H1 (cell line): ENCODE data around the gene COL4A2. TPM values are rescaled to one million over a fixed set of nuclear protein-coding genes. Genes with fewer than 3 reads are reported as not detected.

Source experiments
- CTCF ChIA-PET: fragments of 300-600 bp; sonication (Branson Sonifier 250); formaldehyde crosslinking; loops from one replicate; lab custom pipeline; 2021; ENCODE audit not compliant: partially characterized antibody; lab: Charles Lee
- POLR2A ChIA-PET: fragments of 300-600 bp; sonication (Branson Sonifier 250); formaldehyde crosslinking; loops from one replicate; lab custom pipeline; 2021; ENCODE audit warnings: inconsistent platforms; ENCODE audit not compliant: partially characterized antibody; lab: Charles Lee
- DNase-seq, 2 experiments: peaks; one replicate each; pipeline versions ENCODE4 v3.0.0 to v3.0.0-alpha.2; 2010 to 2022; ENCODE audit warnings: low spot score in 2 of 2, low read depth in 1 of 2, mixed read lengths in 1 of 2
- FAIRE-seq: peaks from 2 replicates; lab custom pipeline; 2011; peaks lifted over from hg19 to GRCh38; lab: Jason Lieb, UNC
- H2AFZ ChIP-seq: 2 replicates; pipeline ENCODE4 v1.8.1; 2012; ENCODE audit warnings: low read length, inconsistent platforms
- H2AK5ac ChIP-seq: 2 replicates; pipeline ENCODE4 v1.6.1; 2013; ENCODE audit warnings: low read depth, low read length
- H2BK120ac ChIP-seq: replicated peaks from 2 replicates; pipeline ENCODE3; 2013; ENCODE audit warnings: low read depth, low read length, inconsistent platforms
- H2BK12ac ChIP-seq: 2 replicates; pipeline ENCODE4 v1.6.1; 2013; ENCODE audit warnings: low read depth, low read length
- H2BK15ac ChIP-seq: 2 replicates; pipeline ENCODE4 v1.6.1; 2013; ENCODE audit warnings: low read length
- H2BK20ac ChIP-seq: 2 replicates; pipeline ENCODE4 v1.6.1; 2013; ENCODE audit warnings: low read length
- H2BK5ac ChIP-seq: 2 replicates; pipeline ENCODE4 v1.6.1; 2013; ENCODE audit warnings: low read depth, low read length
- H3K14ac ChIP-seq: 2 replicates; pipeline ENCODE4 v1.6.1; 2013; ENCODE audit warnings: inconsistent platforms; ENCODE audit not compliant: insufficient read length
- H3K18ac ChIP-seq: 2 replicates; pipeline ENCODE4 v1.6.1; 2013; ENCODE audit warnings: low read length; ENCODE audit errors: extremely low read depth
- H3K23ac ChIP-seq: 2 replicates; pipeline ENCODE4 v1.6.1; 2013; ENCODE audit warnings: inconsistent platforms; ENCODE audit not compliant: insufficient read length
- H3K23me2 ChIP-seq: 2 replicates; pipeline ENCODE4 v1.6.1; 2013; ENCODE audit warnings: low read depth, low read length
- H3K27ac ChIP-seq: 2 replicates; pipeline ENCODE4 v1.6.1; 2011; ENCODE audit warnings: low read depth, low read length, inconsistent platforms
- H3K27me3 ChIP-seq, 4 experiments: replicated peaks in 1 of 4; 1 replicate in 1 of 4; 2 replicates in 3 of 4; pipeline versions ENCODE4 v1.6.1 to v1.8.1; 2011 to 2013; ENCODE audit warnings: low read length in 3 of 4, mild to moderate bottlenecking in 3 of 4, inconsistent platforms in 2 of 4, mixed read lengths in 2 of 4, moderate library complexity in 1 of 4; ENCODE audit not compliant: control insufficient read depth in 3 of 4, insufficient read depth in 3 of 4; ENCODE audit errors: extremely low read depth in 1 of 4
- H3K36me3 ChIP-seq, 4 experiments: 2 replicates each; pipeline versions ENCODE4 v1.6.1 to v1.8.1; 2011 to 2013; ENCODE audit warnings: mild to moderate bottlenecking in 4 of 4, low read length in 3 of 4, moderate library complexity in 2 of 4, control low read depth in 1 of 4, inconsistent platforms in 1 of 4; ENCODE audit not compliant: insufficient read depth in 4 of 4, control insufficient read depth in 2 of 4
- H3K4ac ChIP-seq: replicated peaks from 2 replicates; pipeline ENCODE3; 2013; ENCODE audit warnings: low read length, low read depth, mixed read lengths, inconsistent platforms; ENCODE audit not compliant: insufficient read length
- H3K4me1 ChIP-seq, 4 experiments: replicated peaks in 1 of 4; 1 replicate in 1 of 4; 2 replicates in 3 of 4; pipeline versions ENCODE4 v1.6.1 to v1.8.1; 2011 to 2013; ENCODE audit warnings: low read length in 3 of 4, inconsistent platforms in 2 of 4, mixed read lengths in 1 of 4; ENCODE audit not compliant: insufficient read depth in 4 of 4, control insufficient read depth in 3 of 4
- H3K4me2 ChIP-seq, 2 experiments: 2 replicates each; pipeline versions ENCODE4 v1.6.1 to v1.8.1; 2011 to 2013; ENCODE audit warnings: low read depth in 2 of 2, low read length in 2 of 2, control low read depth in 1 of 2, inconsistent platforms in 1 of 2, mild to moderate bottlenecking in 1 of 2; ENCODE audit not compliant: insufficient read depth in 1 of 2
- H3K4me3 ChIP-seq, 4 experiments: fragments of 200-600, 300-600 bp in 1 of 4; sonication (generic), shearing (Covaris generic), sonication (Bioruptor Twin) in 1 of 4; 2 replicates each; pipeline versions ENCODE4 v1.5.1 to v1.8.1; 2011 to 2016; ENCODE audit warnings: low read length in 4 of 4, low read depth in 3 of 4, control low read depth in 2 of 4, inconsistent platforms in 2 of 4, mild to moderate bottlenecking in 2 of 4, mixed read lengths in 1 of 4, moderate library complexity in 1 of 4; ENCODE audit not compliant: insufficient read depth in 2 of 4; ENCODE audit errors: extremely low read depth in 1 of 4
- H3K56ac ChIP-seq: replicated peaks from 2 replicates; pipeline ENCODE3; 2013; ENCODE audit warnings: low read depth, mild to moderate bottlenecking, mixed read lengths, low read length, inconsistent platforms; ENCODE audit not compliant: insufficient read length
- H3K79me1 ChIP-seq: 2 replicates; pipeline ENCODE4 v1.6.1; 2013; ENCODE audit warnings: low read depth, low read length, control low read depth
- H3K79me2 ChIP-seq, 2 experiments: 2 replicates each; pipeline versions ENCODE4 v1.6.1 to v1.8.1; 2012 to 2013; ENCODE audit warnings: low read length in 2 of 2, mild to moderate bottlenecking in 2 of 2, inconsistent platforms in 1 of 2; ENCODE audit not compliant: insufficient read depth in 2 of 2, control insufficient read depth in 1 of 2
- H3K9ac ChIP-seq, 4 experiments: replicated peaks in 1 of 4; 1 replicate in 1 of 4; 2 replicates in 3 of 4; pipeline versions ENCODE4 v1.6.1 to v1.8.1; 2011 to 2013; ENCODE audit warnings: low read depth in 3 of 4, low read length in 3 of 4, control low read depth in 2 of 4, mild to moderate bottlenecking in 2 of 4, moderate library complexity in 2 of 4, inconsistent platforms in 1 of 4; ENCODE audit errors: extremely low read depth in 1 of 4
- H3K9me3 ChIP-seq, 2 experiments: 2 replicates each; pipeline versions ENCODE4 v1.6.1 to v1.8.1; 2012 to 2013; ENCODE audit warnings: mild to moderate bottlenecking in 2 of 2, moderate library complexity in 2 of 2, control low read depth in 1 of 2, inconsistent platforms in 1 of 2, low read depth in 1 of 2, low read length in 1 of 2, mixed read lengths in 1 of 2; ENCODE audit not compliant: insufficient read depth in 2 of 2
- H4K20me1 ChIP-seq, 2 experiments: replicated peaks in 1 of 2; 2 replicates each; pipeline versions ENCODE3 to v1.8.1; 2011 to 2013; ENCODE audit warnings: inconsistent platforms in 2 of 2, low read length in 2 of 2, mild to moderate bottlenecking in 1 of 2; ENCODE audit not compliant: insufficient read depth in 2 of 2, control insufficient read depth in 1 of 2
- H4K5ac ChIP-seq: 2 replicates; pipeline ENCODE4 v1.6.1; 2013; ENCODE audit warnings: low read length, low read depth, mixed read lengths, inconsistent platforms; ENCODE audit not compliant: insufficient read length
- H4K8ac ChIP-seq: 2 replicates; pipeline ENCODE4 v1.8.0; 2013; ENCODE audit warnings: mild to moderate bottlenecking, moderate library complexity, low read length, inconsistent platforms; ENCODE audit not compliant: insufficient read depth; ENCODE audit errors: extremely low read depth
- H4K91ac ChIP-seq: replicated peaks from 2 replicates; pipeline ENCODE3; 2013; ENCODE audit warnings: low read length, mixed read lengths, inconsistent platforms; ENCODE audit not compliant: insufficient read length
- RNF2 ChIP-seq: fragments of 200-900, 300-1000 bp; sonication (generic); IDR thresholded peaks from 2 replicates; pipeline ENCODE4 v1.7.1; 2016; ENCODE audit warnings: borderline replicate concordance, low read depth, mild to moderate bottlenecking, antibody characterized with exemption, low read length; ENCODE audit not compliant: poor library complexity, severe bottlenecking; ENCODE audit errors: missing control alignments
- SP4 ChIP-seq: IDR thresholded peaks from 2 replicates; pipeline ENCODE4 v1.6.1; 2012; ENCODE audit warnings: low read length, inconsistent platforms
- TCF12 ChIP-seq: IDR thresholded peaks from 2 replicates; pipeline ENCODE4 v1.6.1; 2011; ENCODE audit warnings: low read depth, mild to moderate bottlenecking, low read length
- WGBS, 2 experiments: shearing (Covaris generic) in 1 of 2; methylation state at CpG; one replicate each; pipeline versions ENCODE4 v1.1.6 to v1.1.7; 2013 to 2015; ENCODE audit warnings: low lambda C conversion rate in 2 of 2, mixed read lengths in 2 of 2, inconsistent platforms in 1 of 2, low coverage in 1 of 2, missing lambda C conversion rate in 1 of 2; ENCODE audit not compliant: insufficient replicate concordance in 2 of 2, insufficient coverage in 1 of 2, insufficient read length in 1 of 2; ENCODE audit errors: extremely low coverage in 1 of 2, missing lambda C conversion rate in 1 of 2; 5-methylcytosine and 5-hydroxymethylcytosine counted together
- polyA plus RNA-seq, 7 experiments: library from polyadenylated mRNA; depleted of rRNA in 3 of 7; stranded (reverse) in 5 of 7; unstranded in 2 of 7; fragments of >200 nt in 5 of 7; fragments of 200-250 nt in 2 of 7; gene quantifications; 1 replicate in 5 of 7; 2 replicates in 1 of 7; 4 replicates in 1 of 7; pipeline versions ENCODE4 v1.2.1 to v1.2.3, GENCODE V29; 2011 to 2013; ENCODE audit warnings: missing spikeins in 2 of 7, mixed read lengths in 2 of 7
- total RNA-seq: library from RNA; stranded (reverse); fragmentation: NEBNext Ultra II Directional; extraction: Animal tissue kit (Norgen Biotek cat#: 25700); gene quantifications from 2 replicates; pipeline ENCODE4 v1.2.1, GENCODE V29; 2021

Gene COL4A2
- total and polyA plus RNA-seq, 2 of the 8 experiments (the other 6 are each of a cell fraction or from before 2014, with no cell fraction given) = 80.4 to 87.3 TPM

DNA sequence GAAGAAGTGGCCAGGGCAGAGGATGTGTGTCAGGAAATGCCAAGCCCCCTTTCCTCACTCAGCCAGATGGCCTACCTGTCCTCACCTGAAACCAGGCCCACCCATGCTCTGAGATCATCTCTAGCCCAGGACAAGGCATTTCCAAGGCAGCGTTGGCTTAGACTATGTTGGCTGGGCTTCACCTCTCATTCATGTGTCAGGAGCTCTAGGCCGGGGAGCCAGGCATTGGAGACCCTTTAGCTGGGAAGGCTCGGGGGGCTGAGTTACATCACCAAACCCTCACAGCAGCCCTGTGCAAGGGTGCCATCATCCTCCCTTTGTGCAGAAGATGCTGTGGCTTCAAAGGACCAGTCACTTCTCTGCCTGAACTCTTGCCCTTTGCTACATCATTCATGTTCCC, 40.0 kb downstream of the COL4A2 start:
- Histone ChIP-seq H3K4me2 (no peak overlapping the region), H3K23me2 (no peaks in the 10 kb centered on the region), H3K14ac (no peak overlapping the region), H3K4ac (no peak overlapping the region), H4K91ac (no peak overlapping the region), H4K20me1 (peaks cover 4 to 10% of the 10 kb centered on the region in 2 experiments), H3K9me3 (no peaks in the 10 kb centered on the region), H3K27me3 (no peaks in the 10 kb centered on the region), H3K9ac (no peak overlapping the region), H3K79me2 (no peaks in the 10 kb centered on the region; a peak in 1 of 4 replicates), H2BK15ac (no peak overlapping the region), H3K27ac (no peak overlapping the region), H2BK5ac (no peak overlapping the region), H3K56ac (no peak overlapping the region), H2BK20ac (no peak overlapping the region), H2AFZ (no peak overlapping the region), H2BK12ac (no peak overlapping the region), H3K4me3 (no peak overlapping the region), H2BK120ac (no peak overlapping the region), H3K18ac (no peak overlapping the region), H4K5ac (no peak overlapping the region), H4K8ac (no peak overlapping the region), H3K23ac (no peak overlapping the region), H3K4me1 (peaks cover 0 to 6% (median 2%) of the 10 kb centered on the region in 4 experiments; a peak in 3 of 7 replicates), H3K36me3 (no peaks in the 10 kb centered on the region), H3K79me1 (peaks cover 11% of the 10 kb centered on the region), H2AK5ac (no peak overlapping the region)
- DNase-seq (no peak), FAIRE-seq (no peak)
- ChIA-PET POLR2A (no interaction called here), CTCF (interaction anchor here (1.2 to 1.5 kb wide), 3 partner anchors 8 to 79 kb away, joined by 3 to 8 read pairs (median 3); no protein-coding TSS in a partner anchor)
- TF ChIP-seq RNF2 = no peak
- TF ChIP-seq SP4 = no peak
- no peak for TF ChIP-seq TCF12
- 81% methylated on average over 3 of the region's 3 CpGs; no CpG with 5 or more reads in 1 of the 2 experiments for WGBS, 2 experiments
